Testis (tissue), 3 donors: ENCODE data around the gene CNTN5. TPM values are rescaled to one million over a fixed set of nuclear protein-coding genes. Genes with fewer than 3 reads are reported as not detected.

ENCODE experiments used
- DNase-seq: peaks from one replicate; pipeline ENCODE4 v3.0.0-alpha.2; 2019
- H3K27ac ChIP-seq, 2 donors: fragments of 200-600 bp; sonication (generic); one replicate each; pipeline ENCODE4 v1.5.1; 2019
- H3K27me3 ChIP-seq: fragments of 200-600 bp; sonication (generic); one replicate; pipeline ENCODE4 v1.5.1; 2019
- H3K36me3 ChIP-seq: fragments of 200-600 bp; sonication (generic); one replicate; pipeline ENCODE4 v1.5.1; 2017; ENCODE audit warnings: low read depth; ENCODE audit errors: missing control alignments
- H3K4me1 ChIP-seq: fragments of 200-600 bp; sonication (generic); one replicate; pipeline ENCODE4 v1.5.1; 2019
- H3K4me3 ChIP-seq, 2 donors: fragments of 200-600 bp; sonication (generic); one replicate each; pipeline ENCODE4 v1.5.1; 2017 to 2019
- H3K9me3 ChIP-seq: fragments of 200-600 bp; sonication (generic); one replicate; pipeline ENCODE4 v1.5.1; 2017
- CTCF ChIP-seq, 3 experiments: fragments of 450-650 bp in 2 of 3; fragments of 200-600 bp in 1 of 3; sonication (generic) in 1 of 3; IDR thresholded peaks; one replicate each; pipeline ENCODE4 v1.5.1; 2016 to 2019; ENCODE audit warnings: antibody characterized with exemption in 3 of 3, mild to moderate bottlenecking in 2 of 3, moderate library complexity in 1 of 3
- POLR2A ChIP-seq: fragments of 450-650 bp; IDR thresholded peaks from one replicate; pipeline ENCODE4 v1.6.1; 2017; ENCODE audit warnings: antibody characterized with exemption, mild to moderate bottlenecking, moderate library complexity
- WGBS, 2 donors: methylation state at CpG; one replicate each; pipeline ENCODE4 v1.1.5; 2018; 5-methylcytosine and 5-hydroxymethylcytosine counted together
- intact Hi-C: fragments of 100-400 bp; cut with DNase I; formaldehyde crosslinking; loops from one replicate; pipeline ENCODE4 v1.15.1; 2023; ENCODE audit warnings: low total_unique reads
- polyA plus RNA-seq: library from polyadenylated mRNA; stranded (reverse); fragments of 350-450 nt; fragmentation: Illumina TruSeq; extraction: RNeasy Lipid Tissue Mini Kit (QIAGEN cat#74804); gene quantifications from one replicate; pipeline ENCODE4 v1.2.3, GENCODE V29; 2014; ENCODE audit warnings: low read depth, low replicate concordance; ENCODE audit not compliant: insufficient read depth
- total RNA-seq, 2 donors: library from RNA; depleted of rRNA; stranded (reverse); fragments of >200 nt; gene quantifications; one replicate each; pipeline ENCODE4 v1.2.3, GENCODE V29; 2016

CNTN5 gene
- total and polyA plus RNA-seq, 3 donors from 2014 or later, result 0.55 to 0.99 (median 0.78) TPM

GRCh38 chr11:100353083-100353482, 1332.3 kb downstream of the CNTN5 start:
- Histone ChIP-seq H3K27me3 (no peaks in the 10 kb centered on the region), H3K27ac (no peak overlapping the region), H3K4me1 (no peaks in the 10 kb centered on the region), H3K4me3 (no peak overlapping the region), H3K36me3 (no peaks in the 10 kb centered on the region), H3K9me3 (no peaks in the 10 kb centered on the region)
- no peak for TF ChIP-seq POLR2A
- TF ChIP-seq CTCF (IDR thresholded peaks at IDR 0.05), result no peak
- intact Hi-C loops, result no loop called here
- no peak for DNase-seq

GRCh38 chr11:100354736-100355135, 1334.0 kb downstream of the CNTN5 start:
- H3K9me3 ChIP-seq, result no peaks in the 10 kb centered on the region
- no peaks in the 10 kb centered on the region for H3K27me3 ChIP-seq
- intact Hi-C loops, result no loop called here
- no peak overlapping the region for H3K4me3 ChIP-seq
- no peak for TF ChIP-seq CTCF (IDR thresholded peaks at IDR 0.05)
- TF ChIP-seq POLR2A, result no peak
- H3K27ac ChIP-seq, result no peak overlapping the region
- no peaks in the 10 kb centered on the region for H3K4me1 ChIP-seq
- no peaks in the 10 kb centered on the region for H3K36me3 ChIP-seq
- no peak for DNase-seq

- intact Hi-C loops, result no loop called here
- no peak for TF ChIP-seq POLR2A
- no peak for TF ChIP-seq CTCF (IDR thresholded peaks at IDR 0.05)
- 72 to 75% methylated on average over 4 of the region's 4 CpGs for WGBS, 2 donors
Observed at GRCh38 chr11:100356035-100356434, 1335.3 kb downstream of the CNTN5 start.

GRCh38 chr11:100359281-100359680, 1338.5 kb downstream of the CNTN5 start:
- Histone ChIP-seq H3K4me1 (no peaks in the 10 kb centered on the region), H3K9me3 (no peaks in the 10 kb centered on the region), H3K36me3 (no peaks in the 10 kb centered on the region), H3K27me3 (no peaks in the 10 kb centered on the region), H3K27ac (no peak overlapping the region), H3K4me3 (no peak overlapping the region)
- DNase-seq, result no peak
- WGBS, 2 donors, result 53 to 63% methylated on average over 4 of the region's 4 CpGs
- intact Hi-C loops, result no loop called here
- TF ChIP-seq CTCF (IDR thresholded peaks at IDR 0.05), result no peak
- no peak for TF ChIP-seq POLR2A

More at GRCh38 chr11:100356035-100356434, 1335.3 kb downstream of the CNTN5 start:
- H3K4me3 ChIP-seq, result no peak overlapping the region
- no peaks in the 10 kb centered on the region for H3K36me3 ChIP-seq
- H3K4me1 ChIP-seq, result no peaks in the 10 kb centered on the region
- H3K27me3 ChIP-seq, result no peaks in the 10 kb centered on the region
- DNase-seq, result no peak
- H3K9me3 ChIP-seq, result no peaks in the 10 kb centered on the region
- no peak overlapping the region for H3K27ac ChIP-seq

- Histone ChIP-seq H3K27ac (no peak overlapping the region), H3K4me1 (no peaks in the 10 kb centered on the region), H3K9me3 (no peaks in the 10 kb centered on the region), H3K36me3 (no peaks in the 10 kb centered on the region), H3K4me3 (no peak overlapping the region), H3K27me3 (no peaks in the 10 kb centered on the region)
- DNase-seq, result no peak
- intact Hi-C loops, result no loop called here
- TF ChIP-seq POLR2A (no peak), CTCF (IDR thresholded peaks at IDR 0.05) (no peak)
Observed at GRCh38 chr11:100367892-100368291, 1347.1 kb downstream of the CNTN5 start.
